ENCODE results near the gene SHISAL2A.

SHISAL2A gene

DNA sequence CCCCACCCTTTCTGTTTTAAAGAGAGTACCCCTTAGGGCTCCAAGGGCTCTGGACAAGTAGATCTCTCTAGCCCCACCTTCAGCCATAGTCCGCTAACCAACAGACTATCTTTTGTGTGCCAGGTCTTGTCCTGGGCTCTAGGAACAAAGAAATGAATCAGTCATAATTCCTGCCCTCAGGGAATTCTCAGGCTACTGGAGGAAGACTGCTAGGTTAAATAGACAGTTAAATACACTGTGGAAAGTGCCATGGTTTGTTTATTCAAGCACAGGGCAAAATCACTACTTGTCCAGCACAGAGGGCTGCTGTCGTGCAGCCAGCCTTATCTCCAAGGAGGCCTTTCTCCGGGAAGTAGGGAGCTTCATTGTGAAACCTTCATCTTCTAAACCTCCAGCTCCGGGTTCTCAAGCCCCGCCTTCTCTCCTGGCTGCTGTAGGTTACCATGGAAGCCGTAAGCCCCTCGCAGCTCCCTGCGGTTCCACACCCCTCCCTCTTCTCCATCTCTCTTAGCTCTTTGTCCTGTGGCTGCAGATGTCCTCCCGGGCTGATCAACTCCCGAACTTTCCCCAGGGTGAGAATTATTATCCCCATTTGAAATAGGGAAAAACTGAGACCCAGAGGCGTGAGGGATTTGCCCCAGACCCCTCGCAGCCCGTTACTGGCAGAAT lies 29.8 kb downstream of the SHISAL2A start:
- DNase-seq, result peak; percentile 94

DNA sequence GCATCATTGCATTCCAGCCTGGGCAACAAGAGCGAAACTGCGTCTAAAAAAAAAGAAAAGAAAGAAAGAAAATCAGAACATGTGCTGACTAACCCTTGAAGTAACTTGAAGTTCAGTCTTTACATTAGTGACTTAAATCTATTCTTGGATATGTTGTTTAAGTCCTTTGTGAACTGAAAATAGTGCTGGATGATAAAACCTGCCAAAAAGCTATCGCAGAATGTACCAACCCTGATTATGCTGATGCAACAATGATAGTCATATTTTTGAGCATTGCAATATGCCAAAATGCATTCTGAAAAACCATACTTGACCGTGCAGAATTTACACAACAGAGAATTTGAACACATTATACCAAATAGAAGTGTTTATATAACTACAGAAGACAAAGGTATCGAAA lies 30.7 kb downstream of the SHISAL2A start:
- no peak for DNase-seq

DNA sequence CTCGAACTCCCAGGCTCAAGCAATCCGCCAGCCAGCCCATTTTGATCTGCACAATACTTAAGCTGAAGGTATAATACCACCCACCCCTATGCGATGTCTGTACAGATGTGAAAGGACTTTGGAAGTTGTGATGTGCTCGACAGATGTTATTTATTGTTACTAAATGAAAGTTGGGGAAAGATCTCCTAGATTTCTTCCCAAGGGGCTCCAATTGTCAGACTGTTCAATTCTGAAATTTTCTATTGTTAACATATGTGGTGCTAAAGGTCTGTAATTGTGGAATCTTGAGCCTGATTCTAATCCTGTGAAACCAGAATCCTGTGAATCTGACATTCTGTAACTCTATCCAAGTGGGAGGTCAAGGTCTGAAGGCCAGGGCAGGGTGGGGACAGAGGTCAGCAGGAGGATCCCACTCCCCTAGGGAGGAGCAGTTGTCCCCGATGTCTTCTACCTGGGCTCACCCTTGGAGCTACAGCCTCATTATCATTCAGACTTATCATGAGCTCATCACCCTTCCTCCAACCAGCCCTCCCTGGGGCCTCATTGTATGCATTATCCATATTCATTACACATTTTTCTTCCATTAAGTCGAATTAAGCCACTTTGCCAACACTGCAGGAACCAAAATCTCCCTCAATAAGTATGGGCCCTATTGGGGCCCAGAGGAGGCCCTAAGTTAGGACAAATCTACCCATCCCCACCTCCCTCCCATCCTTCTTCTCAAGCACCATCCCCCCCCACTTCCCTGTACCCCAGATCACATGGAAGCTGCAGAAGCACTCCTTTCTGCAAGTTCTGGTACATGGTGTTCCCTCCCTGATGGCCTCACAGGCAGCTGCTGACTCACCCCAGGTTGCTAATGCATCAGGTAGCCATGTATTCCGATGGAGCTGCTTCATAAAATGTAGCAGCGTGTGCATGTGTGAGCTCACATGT lies 32.3 kb downstream of the SHISAL2A start:
- no peak for DNase-seq

DNA sequence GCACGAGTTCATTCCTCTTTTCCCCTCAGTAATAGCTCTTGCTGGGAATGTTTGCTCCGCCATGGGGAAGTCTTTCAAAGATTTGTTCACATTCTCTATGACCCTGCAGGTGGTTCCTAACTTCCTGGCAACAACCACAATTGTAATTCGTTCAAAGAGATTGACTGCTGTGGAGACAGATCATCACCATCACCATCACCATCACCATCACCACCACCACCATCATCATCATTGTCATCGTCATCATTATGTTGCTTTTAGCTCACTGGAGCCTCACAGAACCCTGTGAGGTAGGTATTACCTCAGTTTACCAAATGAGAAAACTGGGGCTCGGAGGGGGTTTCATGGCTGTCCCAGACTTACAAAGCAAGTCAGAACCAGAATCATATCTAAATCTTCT lies 34.3 kb downstream of the SHISAL2A start:
- DNase-seq, result peak; percentile 6

DNA sequence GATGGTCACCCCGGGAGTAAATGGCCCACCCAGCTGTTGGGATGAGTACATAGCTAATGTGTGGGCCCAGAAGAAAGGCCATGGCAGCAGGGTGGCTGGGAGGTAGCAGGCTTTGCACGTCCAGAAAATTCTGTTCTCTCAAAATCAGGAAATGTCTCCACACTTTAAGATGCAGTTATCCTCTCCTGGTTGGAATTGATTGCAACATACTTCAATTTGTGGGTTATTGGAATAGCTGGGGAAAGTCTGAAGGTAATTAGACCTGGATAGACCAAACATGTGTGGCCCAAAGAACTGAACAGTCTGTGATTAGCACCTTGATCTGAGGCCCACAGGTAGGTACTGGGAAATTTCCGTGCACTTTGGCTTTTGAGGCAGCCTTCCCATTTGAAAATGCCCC lies 35.0 kb downstream of the SHISAL2A start:
- DNase-seq, result no peak

DNA sequence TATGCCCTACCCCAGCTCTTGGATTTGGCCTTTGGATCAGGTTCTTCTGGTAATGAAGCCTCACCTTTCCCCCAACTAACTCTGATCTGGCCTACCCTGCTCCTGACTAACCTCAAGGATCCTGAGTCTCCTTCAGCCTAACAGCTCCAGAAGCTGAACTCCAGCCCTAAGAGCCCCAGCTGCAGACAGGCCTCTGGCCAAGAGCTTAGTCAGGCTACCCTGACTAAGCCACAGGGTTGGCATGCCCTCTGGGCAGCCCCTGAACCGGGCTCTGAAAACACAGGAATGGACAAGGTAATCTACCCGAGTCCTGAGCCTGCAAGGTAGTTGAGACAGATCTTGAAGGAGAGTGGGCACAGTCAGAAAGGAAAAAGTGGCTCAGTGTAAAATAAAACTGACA lies 35.7 kb downstream of the SHISAL2A start:
- no peak for DNase-seq

DNA sequence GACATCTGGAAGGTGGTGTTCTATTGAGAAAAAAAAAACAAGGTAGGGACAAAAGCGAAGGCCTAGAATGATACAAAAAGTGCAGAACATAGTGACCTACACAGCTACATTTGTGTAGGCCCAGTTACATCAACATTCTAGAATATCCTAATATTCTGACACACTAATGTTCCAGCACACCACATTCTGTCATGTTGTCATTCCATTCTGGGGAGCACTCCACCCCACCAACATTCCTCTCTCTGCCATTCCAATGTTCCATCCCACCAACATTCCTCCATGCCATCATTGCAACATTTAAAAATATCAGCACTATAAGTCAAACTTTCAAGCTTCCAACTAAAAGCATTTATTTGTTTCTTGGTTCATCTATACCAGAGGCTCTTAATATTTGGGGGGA lies 36.7 kb downstream of the SHISAL2A start:
- no peak for DNase-seq

DNA sequence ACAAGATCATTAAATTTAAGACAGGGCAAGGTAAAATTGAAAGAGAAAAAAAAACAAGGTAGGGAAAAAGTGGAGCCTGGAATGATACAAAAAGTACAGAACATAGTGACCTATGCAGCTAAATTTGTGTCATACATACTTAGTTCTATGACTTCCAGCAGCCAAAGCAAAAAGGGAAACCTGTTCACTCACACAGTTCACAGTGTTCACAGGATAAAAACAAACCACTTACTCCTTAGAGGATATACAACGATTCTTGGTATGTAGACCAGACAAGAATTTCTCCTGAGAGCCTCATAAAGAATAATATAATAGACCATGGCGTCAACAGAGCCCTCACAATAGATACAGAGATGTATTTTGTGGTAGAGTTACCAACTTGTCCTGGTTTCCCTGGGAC lies 37.6 kb downstream of the SHISAL2A start:
- no peak for DNase-seq

DNA sequence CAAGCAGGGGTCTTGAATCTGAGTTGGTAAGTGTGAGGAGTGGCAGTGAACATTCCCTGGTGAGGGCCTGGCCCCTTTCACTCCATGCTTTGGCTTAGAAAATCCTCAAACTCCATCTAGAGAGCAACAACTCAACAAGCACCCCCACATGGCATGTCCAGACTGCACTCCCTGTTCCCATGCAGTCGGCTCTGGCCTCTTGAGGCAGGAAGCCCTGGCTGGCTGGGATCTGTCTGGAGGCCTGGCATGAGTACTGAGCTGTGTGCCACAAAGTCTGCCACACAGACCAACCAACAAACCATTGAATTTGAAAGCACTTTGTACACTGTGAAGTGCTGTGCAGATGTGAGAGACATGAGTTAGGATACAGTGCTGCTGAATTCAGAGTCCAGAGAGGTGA lies 40.0 kb downstream of the SHISAL2A start:
- no peak for DNase-seq

DNA sequence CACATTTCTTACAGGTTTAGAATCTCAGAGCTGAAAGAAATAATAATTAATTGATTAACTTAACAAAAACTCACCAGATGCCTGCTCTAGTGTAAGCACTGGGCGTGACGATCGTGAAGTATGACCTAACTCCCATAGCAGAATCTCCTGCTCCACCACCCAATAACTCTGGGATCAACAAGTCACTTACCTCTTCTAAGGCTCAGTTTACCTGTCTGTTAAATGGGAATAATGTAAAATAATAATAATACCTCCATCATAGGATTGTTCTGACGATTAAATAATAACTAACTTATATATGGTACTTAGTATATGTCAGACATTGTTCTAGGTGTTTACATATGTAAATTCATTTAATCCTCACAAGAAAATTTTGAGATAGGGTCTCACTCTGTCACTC lies 40.5 kb downstream of the SHISAL2A start:
- no peak for DNase-seq

DNA sequence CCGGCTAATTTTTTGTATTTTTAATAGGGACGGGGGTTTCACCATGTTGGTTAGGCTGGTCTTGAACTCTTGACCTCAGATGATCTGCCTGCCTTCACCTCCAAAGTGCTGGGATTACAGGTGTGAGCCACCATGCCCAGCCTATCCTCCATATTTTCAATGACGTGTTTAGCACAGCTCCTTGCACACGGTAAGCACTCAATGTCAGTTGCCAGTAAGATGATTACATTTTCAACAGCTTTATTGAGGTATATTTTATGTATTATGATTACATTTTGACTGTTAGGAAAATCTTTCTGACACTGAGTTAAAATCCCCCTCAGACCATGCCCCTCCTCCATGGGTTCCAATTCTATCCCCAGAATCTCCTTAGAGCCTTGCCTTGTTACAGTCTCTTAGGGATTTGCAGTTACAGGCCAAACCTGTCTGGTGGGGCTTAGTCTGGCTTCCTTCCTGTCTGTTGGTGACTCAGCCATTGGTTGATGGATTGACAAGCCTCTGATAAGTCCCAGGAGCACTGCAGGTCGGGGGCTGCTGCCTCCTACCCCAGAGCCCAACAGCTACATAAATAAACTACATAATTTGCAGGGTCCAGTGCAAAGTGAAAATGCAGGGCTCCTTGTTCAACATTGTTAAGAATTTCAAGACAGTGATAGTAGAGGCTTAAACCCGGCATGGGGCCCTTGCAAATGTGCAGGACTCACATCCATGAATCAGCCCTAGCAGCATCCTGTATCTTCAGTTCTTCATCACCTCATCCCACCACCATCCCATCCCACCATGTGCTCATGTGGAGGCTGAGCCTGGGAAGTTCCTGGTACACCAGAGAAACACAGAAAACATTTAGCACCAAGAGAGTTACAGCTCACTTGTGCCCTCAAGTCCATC lies 41.8 kb downstream of the SHISAL2A start:
- no peak for DNase-seq

DNA sequence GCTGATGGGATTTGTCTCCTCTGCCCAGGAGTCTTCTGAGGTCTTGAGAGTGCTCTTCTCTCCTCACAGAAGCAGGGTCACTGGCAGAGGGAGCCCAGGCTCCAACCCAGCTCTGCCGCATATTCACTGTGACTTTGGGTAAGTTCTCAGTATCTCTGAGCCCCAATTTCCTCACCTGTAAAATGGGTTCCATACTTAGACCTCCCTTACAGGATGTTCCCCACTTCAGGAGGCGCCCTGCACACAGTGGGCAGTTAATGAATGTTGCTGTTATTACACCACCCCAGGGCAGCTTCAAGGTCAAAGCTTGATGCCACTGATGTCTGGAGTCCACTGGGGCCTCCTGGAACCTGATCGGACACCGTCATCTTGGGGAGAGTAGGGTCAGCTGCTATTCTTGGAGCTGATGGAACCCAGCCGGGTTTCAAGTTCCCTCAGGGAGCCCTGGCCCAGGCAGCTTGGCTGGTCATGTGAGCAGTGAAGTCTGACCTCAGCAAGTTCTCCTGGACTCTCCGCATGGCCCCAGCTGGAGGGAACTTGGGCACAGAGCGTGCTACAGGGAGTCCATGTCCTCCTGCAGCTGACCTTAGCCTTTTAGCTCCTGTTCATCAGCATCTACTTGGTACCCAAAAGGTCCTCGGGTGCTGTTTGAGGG lies 43.4 kb downstream of the SHISAL2A start:
- DNase-seq, result no peak

DNA sequence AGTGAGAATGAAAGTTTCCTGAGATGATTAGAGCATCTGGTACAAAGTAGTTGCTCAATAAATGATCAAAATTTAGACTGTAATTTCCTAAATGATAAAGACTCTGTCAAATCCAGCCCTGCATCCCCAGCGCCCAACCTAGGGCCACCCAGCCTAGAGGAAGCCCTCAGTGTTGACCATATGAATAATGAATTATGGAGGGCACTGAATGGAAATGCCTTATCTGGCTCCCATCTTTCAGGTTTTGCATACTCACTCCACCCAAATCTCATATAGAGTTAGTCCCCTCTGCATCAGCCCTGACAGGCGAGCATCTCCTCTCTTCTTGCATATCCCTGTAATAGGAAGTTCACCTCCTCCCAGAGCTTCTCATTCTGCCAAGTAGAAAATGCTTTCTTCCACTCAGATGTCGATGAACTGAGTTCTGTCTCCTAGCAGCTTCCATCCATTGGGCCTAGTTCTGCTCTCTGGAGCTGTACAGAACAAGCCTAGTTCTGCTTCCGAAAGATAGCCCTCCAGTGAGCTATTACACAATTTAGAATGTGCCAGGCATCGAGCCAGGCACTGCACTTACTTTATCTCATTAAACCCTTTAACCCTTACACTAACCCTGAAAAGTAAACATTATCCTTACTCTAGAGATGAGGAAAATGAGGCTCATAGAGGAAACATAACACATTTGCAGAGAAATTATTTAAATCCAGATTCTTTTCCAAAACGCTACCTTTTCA lies 44.3 kb downstream of the SHISAL2A start:
- DNase-seq, result no peak

DNA sequence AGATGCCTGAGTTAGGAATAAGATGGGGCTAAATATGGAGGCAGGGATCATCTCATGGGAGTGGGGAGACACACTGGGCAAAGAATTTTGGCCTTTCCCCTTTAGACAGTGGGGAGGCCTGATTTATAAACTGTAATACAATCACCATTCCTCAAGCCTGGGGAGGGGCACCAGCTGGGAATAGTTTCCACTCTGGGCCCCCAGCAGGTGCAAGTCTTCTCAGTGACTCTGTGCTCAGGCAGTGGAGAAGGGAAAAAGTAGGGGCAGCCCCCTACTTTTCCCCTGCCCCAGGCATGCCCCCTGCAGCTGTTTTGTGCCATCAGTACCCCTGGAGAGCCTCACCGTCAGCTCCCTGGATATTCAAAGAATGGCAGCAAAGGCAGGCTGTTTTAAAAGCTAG lies 46.1 kb downstream of the SHISAL2A start:
- DNase-seq, result peak; percentile 15

DNA sequence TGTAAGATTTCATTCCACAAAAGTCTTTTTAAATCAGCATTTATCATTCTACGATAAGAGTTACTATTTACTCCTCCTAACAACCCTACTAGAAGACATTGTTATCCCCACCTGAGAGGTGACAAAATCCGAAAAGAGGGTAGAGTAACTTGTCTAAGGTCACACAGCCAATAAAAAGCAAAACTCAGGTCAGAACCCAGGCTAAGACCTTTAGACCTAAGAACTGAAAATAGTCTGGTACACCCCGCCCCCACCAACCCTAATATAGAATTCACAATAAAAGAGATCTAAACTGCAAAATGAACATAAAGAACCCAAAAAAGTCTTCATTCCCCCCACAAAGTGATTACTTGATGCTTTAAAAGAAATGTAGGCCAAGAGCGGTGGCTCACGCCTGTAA lies 46.5 kb downstream of the SHISAL2A start:
- no peak for DNase-seq

DNA sequence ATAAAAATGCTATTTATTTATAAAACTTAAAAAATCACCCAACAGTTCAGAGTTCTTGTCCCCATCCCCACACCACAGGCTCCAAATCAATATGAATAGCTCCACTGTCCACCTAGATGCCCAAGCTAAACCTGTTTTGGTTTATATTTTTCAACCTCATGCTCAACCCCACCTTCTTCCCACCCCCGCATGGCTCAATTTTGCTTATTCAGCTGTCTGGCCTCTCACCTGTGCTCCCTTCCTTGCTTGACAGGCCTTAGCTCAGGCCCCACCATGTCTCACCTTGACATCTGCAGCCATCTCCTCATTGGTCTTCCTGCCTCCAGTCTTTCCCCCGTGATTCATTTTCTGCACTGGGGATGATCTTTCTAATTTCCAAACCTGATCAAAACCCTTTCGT lies 47.4 kb downstream of the SHISAL2A start:
- no peak for DNase-seq

DNA sequence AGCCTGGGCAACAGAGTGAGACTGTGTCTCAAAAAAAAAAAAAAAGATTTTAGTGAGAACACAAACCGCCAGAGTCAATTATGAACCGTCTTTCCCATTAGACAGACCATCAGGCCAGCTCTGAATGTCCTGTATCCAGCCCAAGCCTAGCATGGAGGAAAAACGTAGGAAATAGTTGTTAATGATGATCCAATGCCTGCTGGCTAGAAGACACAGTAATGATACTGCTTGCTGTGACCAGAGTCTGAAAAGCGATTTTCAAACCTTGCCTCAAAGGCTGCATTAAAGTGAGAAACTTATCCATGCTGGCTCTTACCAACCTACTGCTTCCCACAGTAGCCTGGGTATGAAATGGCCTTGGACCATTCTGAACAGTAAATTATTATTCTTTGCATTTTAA lies 48.2 kb downstream of the SHISAL2A start:
- no peak for DNase-seq

DNA sequence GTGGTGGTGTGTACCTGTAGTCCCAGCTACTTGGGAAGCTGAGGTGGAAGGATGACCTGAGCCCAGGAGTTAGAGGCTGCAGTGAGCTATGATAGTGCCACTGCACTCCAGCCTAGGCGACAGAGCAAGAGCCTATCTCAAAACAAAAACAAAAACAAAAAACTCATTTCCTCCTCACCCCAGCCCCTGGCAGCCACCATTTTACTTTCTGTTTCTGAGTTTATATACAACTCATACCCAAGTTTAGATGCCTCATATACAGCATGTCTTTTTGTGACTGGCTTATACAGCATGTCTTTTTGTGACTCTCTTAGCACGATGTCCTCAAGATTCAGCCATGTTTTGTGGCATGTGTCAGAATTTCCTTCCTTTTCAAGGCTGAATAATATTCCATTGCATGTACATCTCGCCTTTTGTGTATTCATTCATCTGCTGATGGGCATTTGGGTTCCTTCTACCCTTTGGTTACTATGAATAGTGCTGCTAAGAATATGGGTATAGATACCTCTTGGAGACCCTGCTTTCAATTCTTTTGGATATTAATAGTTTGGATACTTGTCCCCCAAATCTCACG lies 50.5 kb downstream of the SHISAL2A start:
- DNase-seq, result no peak

DNA sequence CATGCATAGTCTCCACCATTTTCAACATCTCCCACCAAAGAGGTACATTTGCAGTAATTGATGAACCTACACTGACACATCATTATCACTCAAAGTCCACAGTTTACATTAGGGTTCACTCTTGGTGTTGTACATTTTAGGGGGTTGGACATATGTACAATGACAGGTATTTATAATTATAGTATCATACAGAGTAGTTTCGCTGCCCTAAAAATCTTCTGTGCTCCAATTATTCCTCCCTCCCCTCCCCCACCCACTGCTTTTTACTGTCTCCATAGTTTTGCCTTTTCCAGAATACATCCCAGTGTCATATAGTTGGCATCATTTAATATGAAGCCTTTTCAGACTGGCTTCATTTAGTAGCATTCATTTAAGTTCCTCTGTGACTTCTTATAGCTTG lies 51.6 kb downstream of the SHISAL2A start:
- no peak for DNase-seq

DNA sequence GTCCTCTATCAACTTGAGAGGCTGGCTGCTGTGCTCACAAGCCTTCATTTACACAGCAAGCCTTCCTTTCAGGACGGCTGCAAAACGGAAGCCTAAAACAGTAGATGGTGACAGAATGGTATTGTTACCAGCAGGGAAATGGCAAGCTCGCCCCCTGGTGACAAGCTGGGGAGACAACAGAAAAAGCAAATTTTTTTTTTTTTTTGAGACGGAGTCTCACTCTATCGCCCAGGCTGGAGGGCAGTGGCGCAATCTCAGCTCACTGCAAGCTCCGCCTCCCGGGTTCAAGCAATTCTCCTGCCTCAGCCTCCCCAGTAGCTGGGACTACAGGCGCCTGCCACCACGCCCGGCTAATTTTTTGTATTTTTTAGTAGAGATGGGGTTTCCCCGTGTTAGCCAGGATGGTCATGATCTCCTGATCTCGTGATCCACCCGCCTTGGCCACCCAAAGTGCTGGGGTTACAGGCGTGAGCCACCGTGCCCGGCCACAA lies 53.3 kb downstream of the SHISAL2A start:
- peak; percentile 68 for DNase-seq

DNA sequence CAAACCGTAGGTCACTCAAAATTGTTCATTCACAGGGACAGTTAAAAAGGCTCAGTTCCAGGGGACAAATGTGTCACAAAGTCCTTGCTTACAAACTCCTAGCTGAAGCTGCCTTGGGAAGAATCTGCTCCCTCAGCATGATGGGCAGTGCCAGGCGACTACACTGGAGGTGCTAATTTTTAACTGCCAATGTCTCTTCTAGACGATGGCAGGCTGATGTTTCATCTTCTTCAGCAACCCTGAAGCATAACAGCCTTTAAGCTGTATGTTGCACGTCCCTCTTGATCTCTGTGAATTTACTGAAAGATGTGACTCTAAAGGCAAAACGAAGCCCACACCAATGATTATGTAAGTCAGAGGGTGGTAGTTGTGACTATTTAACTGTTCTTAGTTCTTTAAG lies 53.9 kb downstream of the SHISAL2A start:
- no peak for DNase-seq

DNA sequence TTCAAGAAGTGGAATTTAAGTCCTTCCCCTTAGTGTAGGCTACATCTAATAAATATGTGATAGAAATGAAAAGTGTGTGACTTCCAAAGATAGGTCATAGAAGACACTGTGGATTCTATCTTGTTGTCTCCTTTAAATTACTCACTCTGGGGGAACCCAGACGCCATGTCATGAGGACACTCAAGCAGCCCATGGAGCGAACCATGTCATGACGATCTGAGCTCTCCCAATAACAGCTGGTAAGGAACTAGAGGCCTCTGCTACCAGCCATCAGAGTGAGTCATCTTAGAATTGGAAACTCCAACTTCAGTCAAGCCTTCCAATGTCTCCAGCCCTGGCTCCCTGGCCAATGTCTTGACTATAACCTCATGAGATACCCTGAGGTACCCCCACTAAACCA lies 58.9 kb downstream of the SHISAL2A start:
- DNase-seq, result no peak

All from NCI-H146 (cell line).